HG03045 (cell line): ENCODE data around the gene SLC6A2.
"Not testable (repeated sequence)": the region's sequence is repeated elsewhere in the genome, so short reads cannot be mapped to it uniquely, and the experiment has no call there.

Source experiments
- ATAC-seq: cut with Tn5 transposase; IDR thresholded peaks from one replicate; pipeline ENCODE4 v1.9.1; 2021; ENCODE audit warnings: mild to moderate bottlenecking, moderate library complexity; ENCODE audit not compliant: unreplicated experiment

The SLC6A2 gene

GRCh38 chr16:55655897-55656681, at the start of gene SLC6A2:
TSS of gene SLC6A2 (plus strand) at chr16:55655988. CDS start at chr16:55656695, 707 bp downstream.
- no peak for ATAC-seq

GRCh38 chr16:55613613-55614335, 42.0 kb upstream of the SLC6A2 start:
- ATAC-seq: no peak

GRCh38 chr16:55615071-55615470, 40.7 kb upstream of the SLC6A2 start:
- no peak for ATAC-seq

DNA sequence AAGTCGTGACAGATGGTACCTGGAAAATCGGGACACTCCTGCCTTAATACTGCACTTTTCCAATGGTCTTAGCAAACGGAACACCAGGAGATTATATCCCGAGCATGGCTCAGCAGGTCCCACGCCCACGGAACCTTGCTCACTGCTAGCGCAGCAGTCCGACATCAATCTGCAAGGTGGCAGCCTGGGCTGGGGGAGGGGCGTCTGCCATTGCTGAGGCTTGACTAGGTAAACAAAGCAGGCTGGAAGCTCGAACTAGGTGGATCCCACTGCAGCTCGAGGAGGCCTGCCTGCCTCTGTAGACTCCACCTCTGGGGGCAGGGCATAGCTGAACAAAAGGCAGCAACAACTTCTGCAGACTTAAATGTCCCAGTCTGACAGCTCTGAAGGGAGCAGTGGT, 40.1 kb upstream of the SLC6A2 start:
- not testable (repeated sequence) for ATAC-seq

DNA sequence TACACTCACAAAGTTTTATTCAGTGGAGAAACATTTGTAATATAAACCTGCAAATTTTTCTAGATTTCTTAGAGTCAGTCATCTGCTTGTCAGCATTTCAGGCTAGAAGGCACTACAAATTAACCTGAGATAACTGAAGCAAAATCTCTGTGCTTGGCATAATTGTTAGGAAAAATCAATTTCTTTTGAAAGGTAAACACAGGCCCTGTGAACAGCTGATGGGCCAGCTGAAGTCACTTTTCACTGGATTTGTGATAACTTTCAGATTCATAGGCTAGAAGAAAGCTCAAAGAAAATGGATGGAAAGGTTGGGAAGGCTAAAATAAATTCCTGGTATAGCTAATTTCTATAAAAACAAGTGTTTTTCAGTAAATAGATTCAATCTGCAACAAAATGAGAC, 34.0 kb upstream of the SLC6A2 start:
- ATAC-seq: no peak

GRCh38 chr16:55622272-55622671, 33.5 kb upstream of the SLC6A2 start:
- ATAC-seq: no peak

DNA sequence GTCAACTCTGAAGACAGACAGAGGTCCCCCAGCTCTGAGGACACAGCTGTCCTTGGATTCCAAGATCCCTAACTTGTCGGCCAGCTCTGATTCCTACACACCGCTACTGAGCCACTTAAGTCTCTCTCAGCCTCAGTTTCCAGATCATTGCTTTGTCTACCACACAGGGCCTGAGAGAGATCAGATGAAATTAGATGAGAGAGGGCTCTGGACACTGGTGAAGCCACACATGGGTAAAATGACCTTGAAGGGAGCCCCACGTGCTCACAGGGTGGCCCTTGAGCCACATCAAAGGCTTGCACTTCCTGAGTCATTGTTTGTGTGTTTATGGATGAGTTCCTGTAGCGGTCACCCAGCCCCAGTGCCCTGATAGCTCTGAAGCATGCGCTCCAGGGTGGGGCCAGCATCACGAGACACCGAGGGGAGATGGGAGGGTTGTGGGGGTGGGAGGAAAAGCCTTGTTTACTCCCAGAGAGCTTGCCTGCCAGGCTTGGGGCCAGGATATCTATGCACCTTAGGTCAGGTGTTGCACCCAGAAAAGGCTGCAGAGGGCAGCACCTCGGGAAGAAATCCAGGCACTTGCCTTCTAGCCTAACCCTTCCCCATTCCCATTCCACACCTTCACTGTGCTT, 32.7 kb upstream of the SLC6A2 start:
- no peak for ATAC-seq

DNA sequence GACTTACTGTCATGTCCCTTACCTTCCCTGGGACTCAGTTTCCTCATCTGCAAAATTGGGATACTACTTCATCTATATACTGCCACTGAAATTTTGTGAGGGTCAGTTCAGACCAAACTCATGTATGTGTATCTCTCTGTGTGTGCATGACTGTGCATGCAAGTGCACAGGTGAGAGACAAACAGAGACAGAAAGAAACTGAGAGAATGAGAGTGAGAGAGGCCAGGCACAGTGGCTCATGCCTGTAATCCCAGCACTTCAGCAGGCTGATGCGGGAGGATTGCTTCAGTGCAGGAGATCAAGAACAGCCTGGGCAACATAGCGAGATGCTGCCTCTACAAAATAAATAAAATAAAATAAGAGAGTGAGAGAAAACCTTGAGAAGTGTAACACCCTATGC, 32.1 kb upstream of the SLC6A2 start:
- ATAC-seq: no peak

- ATAC-seq: no peak
These were observed 31.1 kb upstream of the SLC6A2 start for GRCh38 chr16:55624696-55625095.

- ATAC-seq: no peak
These were observed 29.9 kb upstream of the SLC6A2 start for GRCh38 chr16:55625843-55626242.

DNA sequence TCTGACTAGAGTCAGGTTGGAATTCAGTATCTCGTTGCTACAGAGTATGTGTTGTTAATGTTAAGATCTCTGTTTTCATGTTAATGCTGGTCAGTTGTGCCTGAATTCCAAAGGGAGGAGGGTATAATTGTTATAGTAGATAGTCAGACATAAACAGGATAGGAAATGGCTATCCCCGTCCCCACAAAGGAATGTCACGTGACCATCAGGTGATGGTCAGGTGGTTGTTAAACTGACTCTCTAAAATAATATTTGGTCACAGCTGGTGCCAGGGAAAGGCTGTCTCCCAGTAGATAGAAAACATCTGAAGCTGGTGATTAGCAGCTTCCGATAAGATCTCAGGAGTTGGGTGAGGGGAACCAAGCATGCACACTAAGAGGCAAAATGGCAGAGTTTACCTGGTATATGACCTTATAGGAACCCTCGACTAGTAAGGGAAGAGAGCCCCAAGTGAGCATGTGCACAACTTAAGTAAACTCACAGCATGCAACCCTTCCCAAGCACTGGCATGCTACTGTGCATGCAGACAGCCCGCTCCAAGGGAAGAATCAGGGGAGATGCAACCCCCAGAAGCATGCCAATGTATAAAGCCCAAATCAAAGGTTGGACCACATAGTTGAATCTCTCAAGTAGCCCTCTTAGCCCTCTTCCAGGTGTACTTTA, 27.4 kb upstream of the SLC6A2 start:
- no peak for ATAC-seq

- ATAC-seq: no peak
These were observed 25.0 kb upstream of the SLC6A2 start for GRCh38 chr16:55630774-55631173.

DNA sequence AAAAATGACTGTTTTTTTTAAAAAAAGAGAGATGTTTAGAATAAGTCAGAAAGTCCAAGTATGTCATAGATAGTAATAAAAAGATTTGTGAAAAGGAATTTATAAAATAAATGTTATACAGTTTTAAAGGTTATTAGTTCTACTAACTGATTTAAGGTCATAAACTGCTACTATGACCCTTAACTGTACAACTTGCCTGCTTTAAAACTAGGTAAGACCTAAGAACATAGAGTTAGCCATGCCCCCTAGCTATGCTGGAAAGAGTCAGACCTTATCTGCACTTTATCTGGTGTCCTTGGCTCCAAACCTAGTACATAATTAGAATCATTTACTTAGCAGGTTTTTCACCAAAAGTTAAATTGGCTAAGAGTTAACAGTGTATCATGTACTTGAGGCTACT, 23.5 kb upstream of the SLC6A2 start:
- ATAC-seq: no peak

DNA sequence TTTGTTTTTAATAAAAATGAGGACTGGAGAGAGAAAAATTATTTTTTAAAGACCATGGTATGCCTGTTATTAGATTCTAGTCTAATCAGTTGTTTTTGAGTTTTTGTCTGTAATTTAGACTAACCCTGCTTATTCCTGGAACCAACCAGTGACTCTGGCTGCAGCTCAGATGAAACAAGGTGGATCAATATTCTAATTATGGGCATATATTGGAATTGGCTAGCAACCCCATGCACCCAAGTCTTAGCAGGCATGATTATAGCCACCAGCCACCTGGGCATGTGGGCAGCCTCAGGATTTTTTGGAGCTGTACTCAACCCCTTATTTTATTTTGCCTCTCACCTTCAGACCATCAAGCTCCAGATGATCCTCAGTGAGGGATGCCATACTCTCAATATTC, 21.6 kb upstream of the SLC6A2 start:
- ATAC-seq: no peak

GRCh38 chr16:55638256-55638655, 17.5 kb upstream of the SLC6A2 start:
- ATAC-seq: no peak

- ATAC-seq: no peak
These were observed 15.0 kb upstream of the SLC6A2 start for GRCh38 chr16:55640701-55641327.

GRCh38 chr16:55641430-55642056, 14.2 kb upstream of the SLC6A2 start:
- ATAC-seq: no peak

DNA sequence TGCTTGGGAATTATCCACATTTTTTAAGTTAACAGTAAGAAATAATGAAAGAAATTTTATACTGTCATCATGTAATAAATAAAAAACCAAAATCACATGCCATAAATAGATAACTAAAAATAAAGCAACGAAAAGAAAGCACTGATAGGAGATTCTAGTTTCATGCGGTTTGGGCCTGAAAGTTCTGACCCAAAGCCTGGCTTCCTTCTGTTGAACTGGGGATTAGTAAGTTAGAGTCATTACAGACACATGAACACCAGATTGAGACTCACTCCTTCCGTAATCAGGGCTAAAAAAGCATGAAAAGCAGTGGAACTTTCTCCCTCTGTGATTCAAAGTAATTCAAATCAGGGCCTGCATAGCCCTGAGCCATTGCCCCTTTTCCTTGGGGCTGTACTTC, 13.2 kb upstream of the SLC6A2 start:
- no peak for ATAC-seq

DNA sequence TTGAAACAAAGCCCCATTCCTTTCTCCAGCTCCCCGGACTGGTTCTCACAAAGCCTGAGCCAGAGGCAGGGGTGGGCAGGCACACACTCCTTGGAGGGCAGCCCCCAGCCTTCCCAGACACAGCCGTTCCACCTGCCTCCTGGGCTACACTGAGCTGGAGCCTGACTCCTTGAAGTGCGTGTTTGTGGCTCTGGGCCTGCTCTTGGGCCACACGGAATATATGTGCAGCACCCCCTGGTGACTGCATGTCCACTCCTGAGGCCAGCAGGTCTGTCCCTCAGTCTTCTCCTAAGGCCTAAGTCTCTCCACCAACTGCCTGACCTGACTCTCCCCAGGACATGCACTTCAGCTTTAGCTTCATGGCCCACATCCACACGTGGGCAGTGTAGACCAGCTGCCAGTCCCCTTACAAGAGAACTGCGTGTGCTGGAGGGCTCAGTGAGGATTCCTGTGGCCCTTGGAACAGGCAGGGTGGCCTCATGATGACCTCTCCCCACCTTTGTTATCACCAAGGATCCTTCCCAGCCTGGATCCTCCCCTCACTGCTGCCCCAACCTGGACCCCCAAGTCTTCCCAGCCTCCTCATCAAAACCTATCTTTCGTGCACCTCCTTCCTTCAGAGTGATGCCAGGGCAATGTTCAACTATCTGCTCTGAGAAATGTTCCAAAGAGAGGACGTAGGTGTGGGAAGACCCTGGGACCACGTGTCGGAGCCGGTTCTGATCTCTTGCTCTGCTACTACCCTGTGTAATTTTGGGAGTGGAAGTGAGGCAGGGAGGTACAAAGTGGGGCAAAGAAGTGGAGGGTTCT, 12.4 kb upstream of the SLC6A2 start:
- no peak for ATAC-seq

- ATAC-seq: no peak
These were observed 9.8 kb upstream of the SLC6A2 start for GRCh38 chr16:55645986-55646385.
